Activated B cell treated with CpG ODN at 0.5 μM for 24 hours (primary cell): ENCODE measurements around the gene SMAD6. TPM values are rescaled to one million over a fixed set of nuclear protein-coding genes. Genes with fewer than 3 reads are reported as not detected.

ENCODE experiments used
- ATAC-seq: fragments of 200-7000 bp; cut with Tn5 transposase; one replicate; pipeline ENCODE4 v1.10.0; 2021; ENCODE audit warnings: low read depth, mild to moderate bottlenecking, moderate library complexity
- CTCF ChIA-PET: fragments of 350-600 bp; sonication (Branson Sonifier 250); formaldehyde crosslinking; loops from one replicate; lab custom pipeline; 2021; ENCODE audit warnings: antibody characterized with exemption; lab: Charles Lee
- POLR2A ChIA-PET: fragments of 350-600 bp; sonication (Branson Sonifier 250); formaldehyde crosslinking; loops from one replicate; lab custom pipeline; 2021; ENCODE audit warnings: antibody characterized with exemption; lab: Charles Lee
- DNase-seq: peaks from one replicate; pipeline ENCODE4 v3.0.0; 2022
- H3K27ac Mint-ChIP-seq: one replicate; pipeline ENCODE4 v1.8.0; 2020; ENCODE audit warnings: mixed read lengths
- H3K27me3 Mint-ChIP-seq: one replicate; pipeline ENCODE4 v1.8.0; 2021; ENCODE audit warnings: mixed read lengths
- H3K36me3 Mint-ChIP-seq: one replicate; pipeline ENCODE4 v1.8.0; 2021; ENCODE audit warnings: low read depth, mixed read lengths
- H3K4me1 Mint-ChIP-seq: one replicate; pipeline ENCODE4 v1.8.0; 2021; ENCODE audit warnings: mixed read lengths
- H3K4me3 Mint-ChIP-seq: one replicate; pipeline ENCODE4 v1.8.0; 2020; ENCODE audit warnings: mild to moderate bottlenecking, mixed read lengths
- H3K9me3 Mint-ChIP-seq: one replicate; pipeline ENCODE4 v1.8.0; 2020; ENCODE audit warnings: mixed read lengths
- intact Hi-C: fragments of 100-400 bp; cut with micrococcal nuclease; formaldehyde crosslinking; loops from one replicate; pipeline ENCODE4 v1.15.1; 2024
- total RNA-seq: library from RNA; stranded (reverse); gene quantifications from 2 replicates; pipeline ENCODE4 v1.2.3, GENCODE V29; 2022
- TF ChIP-seq, protein P1 (sequence below): fragments of 200-600 bp; IDR thresholded peaks from one replicate; pipeline ENCODE4 v1.8.0; 2022; ENCODE audit warnings: antibody characterized with exemption, mild to moderate bottlenecking

SMAD6 gene
- total RNA-seq, 1 donor from 2014 or later = 0.04 TPM

DNA sequence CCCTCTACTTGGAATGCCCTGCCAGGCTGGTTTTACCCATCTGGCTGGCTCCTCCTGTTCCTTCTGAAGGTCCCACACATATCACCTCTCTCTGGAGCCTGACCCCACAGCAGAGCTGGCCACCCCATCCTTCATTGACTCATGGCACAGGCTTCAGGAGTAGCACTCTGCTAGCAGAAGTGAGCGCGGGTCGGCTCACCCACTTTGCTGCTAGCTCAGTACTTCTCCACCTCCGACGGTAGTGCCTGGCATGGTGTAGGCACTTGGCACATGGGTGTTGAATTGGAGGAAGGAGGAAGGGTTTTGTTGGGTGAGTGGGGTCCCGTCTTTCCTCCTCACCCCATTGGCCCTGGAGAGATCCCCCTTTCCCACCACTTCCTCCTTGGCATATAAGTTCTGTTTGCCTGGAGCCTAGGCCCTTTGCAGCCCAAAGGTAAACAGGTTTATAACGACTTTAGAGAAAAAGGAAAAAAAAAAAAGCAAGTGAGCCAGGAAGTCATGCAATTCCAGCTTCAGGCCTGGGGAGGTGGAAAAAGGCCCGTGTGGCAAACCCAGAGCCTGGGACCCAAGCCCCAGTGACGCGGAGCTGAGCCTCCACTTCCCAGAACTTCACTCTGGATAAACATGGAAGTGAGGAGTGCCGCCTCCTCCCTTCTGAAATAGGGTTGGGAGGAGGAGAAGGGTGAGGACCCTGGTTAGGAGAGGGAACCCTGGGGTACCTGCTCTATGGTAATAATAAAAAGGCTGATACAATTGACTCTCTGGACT lies 35.4 kb downstream of the SMAD6 start:
- Mint-ChIP-seq H3K4me1 (no peaks in the 10 kb centered on the region), H3K4me3 (no peak overlapping the region), H3K9me3 (no peaks in the 10 kb centered on the region), H3K27ac (no peak overlapping the region), H3K36me3 (no peaks in the 10 kb centered on the region), H3K27me3 (peaks cover 4% of the 10 kb centered on the region)
- CTCF ChIA-PET = no interaction called here
- ATAC-seq (no peak), DNase-seq (no peak)
- intact Hi-C loops = no loop called here
- POLR2A ChIA-PET = no interaction called here
- TF ChIP-seq, protein P1, sequence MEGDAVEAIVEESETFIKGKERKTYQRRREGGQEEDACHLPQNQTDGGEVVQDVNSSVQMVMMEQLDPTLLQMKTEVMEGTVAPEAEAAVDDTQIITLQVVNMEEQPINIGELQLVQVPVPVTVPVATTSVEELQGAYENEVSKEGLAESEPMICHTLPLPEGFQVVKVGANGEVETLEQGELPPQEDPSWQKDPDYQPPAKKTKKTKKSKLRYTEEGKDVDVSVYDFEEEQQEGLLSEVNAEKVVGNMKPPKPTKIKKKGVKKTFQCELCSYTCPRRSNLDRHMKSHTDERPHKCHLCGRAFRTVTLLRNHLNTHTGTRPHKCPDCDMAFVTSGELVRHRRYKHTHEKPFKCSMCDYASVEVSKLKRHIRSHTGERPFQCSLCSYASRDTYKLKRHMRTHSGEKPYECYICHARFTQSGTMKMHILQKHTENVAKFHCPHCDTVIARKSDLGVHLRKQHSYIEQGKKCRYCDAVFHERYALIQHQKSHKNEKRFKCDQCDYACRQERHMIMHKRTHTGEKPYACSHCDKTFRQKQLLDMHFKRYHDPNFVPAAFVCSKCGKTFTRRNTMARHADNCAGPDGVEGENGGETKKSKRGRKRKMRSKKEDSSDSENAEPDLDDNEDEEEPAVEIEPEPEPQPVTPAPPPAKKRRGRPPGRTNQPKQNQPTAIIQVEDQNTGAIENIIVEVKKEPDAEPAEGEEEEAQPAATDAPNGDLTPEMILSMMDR = no peak

DNA sequence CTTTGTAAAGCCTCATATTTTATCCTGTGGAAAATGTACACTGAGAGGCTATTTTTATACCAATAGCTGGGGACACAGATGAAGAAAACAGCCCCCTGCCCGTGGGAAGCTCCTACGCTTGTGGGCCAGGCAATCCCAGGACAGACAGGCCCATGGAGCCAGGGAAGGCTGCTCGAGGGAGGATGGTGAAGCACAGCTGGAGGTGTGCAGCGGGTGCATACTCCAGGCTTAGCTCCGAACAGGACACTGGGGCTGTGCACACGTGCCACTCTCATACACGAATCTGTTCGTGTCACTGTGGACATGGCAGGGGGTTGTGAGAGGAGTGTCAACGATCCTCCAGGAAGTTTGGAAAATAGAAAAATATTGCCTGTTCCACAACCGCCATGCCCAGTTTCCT lies 36.1 kb downstream of the SMAD6 start:
- Mint-ChIP-seq H3K9me3 (no peaks in the 10 kb centered on the region), H3K27me3 (peaks cover 4% of the 10 kb centered on the region), H3K4me3 (no peak overlapping the region), H3K36me3 (no peaks in the 10 kb centered on the region), H3K27ac (no peak overlapping the region), H3K4me1 (no peaks in the 10 kb centered on the region)
- intact Hi-C loops = no loop called here
- TF ChIP-seq, protein P1 = no peak
- DNase-seq = no peak
- CTCF ChIA-PET = no interaction called here
- POLR2A ChIA-PET = no interaction called here
- ATAC-seq = no peak

DNA sequence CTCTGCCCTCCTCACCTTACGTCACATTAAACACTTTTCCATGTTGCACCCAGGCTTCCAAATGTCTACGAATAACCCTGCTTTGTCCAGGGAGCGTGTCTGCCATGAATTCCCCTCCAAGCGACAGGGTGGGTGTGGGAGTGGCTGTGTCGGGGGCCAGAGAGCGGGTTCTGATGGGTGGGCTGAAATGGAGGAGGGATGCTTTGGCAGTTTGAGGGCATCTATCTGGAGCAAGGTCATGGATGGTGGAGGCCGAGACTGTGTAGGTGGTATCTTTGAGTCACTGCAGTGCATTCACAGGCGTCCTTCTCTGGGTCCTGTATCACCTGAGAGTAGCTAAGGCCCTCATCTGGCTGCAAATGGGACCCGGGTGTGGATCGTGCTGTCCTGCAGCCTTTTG lies 36.6 kb downstream of the SMAD6 start:
- Mint-ChIP-seq H3K4me1 (no peaks in the 10 kb centered on the region), H3K27ac (no peak overlapping the region), H3K4me3 (no peak overlapping the region), H3K27me3 (peaks cover 3% of the 10 kb centered on the region), H3K9me3 (no peaks in the 10 kb centered on the region), H3K36me3 (no peaks in the 10 kb centered on the region)
- CTCF ChIA-PET = no interaction called here
- TF ChIP-seq, protein P1 = no peak
- intact Hi-C loops = no loop called here
- ATAC-seq = no peak
- POLR2A ChIA-PET = no interaction called here
- DNase-seq = no peak

DNA sequence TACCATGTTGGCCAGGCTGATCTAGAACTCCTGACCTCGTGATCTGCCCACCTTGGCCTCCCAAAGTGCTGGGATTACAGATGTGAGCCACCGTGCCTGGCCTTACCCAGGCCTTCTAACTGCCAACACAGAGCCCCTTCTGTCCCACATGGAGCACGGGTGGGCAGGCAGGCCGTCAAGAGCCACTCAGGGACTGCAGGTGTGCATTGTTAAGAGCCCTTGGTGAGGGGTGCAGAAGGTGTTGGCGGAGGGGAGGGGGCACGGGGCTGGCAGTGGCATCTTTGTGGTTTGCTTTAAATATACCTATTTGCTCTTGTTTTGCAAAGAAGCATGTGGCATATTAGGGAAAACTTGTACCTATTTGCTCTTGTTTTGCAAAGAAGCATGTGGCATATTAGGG lies 37.3 kb downstream of the SMAD6 start:
- ChIA-PET CTCF (no interaction called here), POLR2A (no interaction called here)
- intact Hi-C loops = no loop called here
- ATAC-seq (no peak), DNase-seq (no peak)
- no peaks in the 10 kb centered on the region for H3K9me3 Mint-ChIP-seq
- TF ChIP-seq, protein P1 = no peak
- no peak overlapping the region for H3K27ac Mint-ChIP-seq
- H3K27me3 Mint-ChIP-seq = peaks cover 2% of the 10 kb centered on the region
- no peaks in the 10 kb centered on the region for H3K36me3 Mint-ChIP-seq
- no peak overlapping the region for H3K4me3 Mint-ChIP-seq
- no peaks in the 10 kb centered on the region for H3K4me1 Mint-ChIP-seq

DNA sequence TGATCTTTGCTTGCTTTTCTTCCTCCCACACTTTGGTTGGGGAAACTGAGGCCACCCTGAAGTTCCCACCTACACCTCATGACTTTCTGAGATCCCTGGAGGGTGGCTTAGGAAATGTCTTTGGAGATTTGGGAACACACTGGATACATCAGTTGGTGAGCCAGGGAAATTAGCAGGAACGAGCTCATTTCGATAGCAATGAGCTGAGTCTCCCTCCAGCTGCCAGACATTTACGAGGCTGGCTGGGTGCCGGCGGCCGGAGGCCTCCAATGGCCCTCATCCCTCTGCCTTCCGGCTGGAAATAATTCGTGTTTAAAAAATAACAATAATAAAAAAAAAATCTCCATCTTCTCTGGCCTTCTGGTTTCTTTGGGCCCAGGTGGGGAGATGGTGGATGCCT lies 38.8 kb downstream of the SMAD6 start:
- Mint-ChIP-seq H3K9me3 (no peaks in the 10 kb centered on the region), H3K27ac (no peak overlapping the region), H3K36me3 (no peaks in the 10 kb centered on the region), H3K27me3 (peaks cover 2% of the 10 kb centered on the region), H3K4me1 (no peaks in the 10 kb centered on the region), H3K4me3 (no peak overlapping the region)
- POLR2A ChIA-PET = no interaction called here
- intact Hi-C loops = no loop called here
- TF ChIP-seq, protein P1 = no peak
- CTCF ChIA-PET = no interaction called here
- ATAC-seq (no peak), DNase-seq (no peak)
